ENCODE results near the gene KRT82.

- TF ChIP-seq CTCF (IDR thresholded peaks at IDR 0.05) (no peak), POLR2A (IDR thresholded peaks at IDR 0.05) (no peak)
Observed at GRCh38 chr12:52401526-52401925, 4.6 kb downstream of the KRT82 start.
